Chondrocyte (in vitro differentiated cells): ENCODE results near the gene AMH. TPM values are rescaled to one million over a fixed set of nuclear protein-coding genes. Genes with fewer than 3 reads are reported as not detected.

ENCODE experiments used
- DNase-seq: peaks from one replicate; pipeline ENCODE4 v3.0.0; 2021; ENCODE audit warnings: mixed read lengths, low spot score
- H3K27ac Mint-ChIP-seq: one replicate; pipeline ENCODE4 v1.8.0; 2021; ENCODE audit warnings: mild to moderate bottlenecking, moderate library complexity, mixed read lengths; ENCODE audit not compliant: unreplicated experiment
- H3K27me3 Mint-ChIP-seq: 2 replicates; pipeline ENCODE4 v1.8.0; 2021; ENCODE audit warnings: low read depth, mixed read lengths
- H3K36me3 Mint-ChIP-seq: 2 replicates; pipeline ENCODE4 v1.8.0; 2021; ENCODE audit warnings: low read depth, mixed read lengths
- H3K4me1 Mint-ChIP-seq: 2 replicates; pipeline ENCODE4 v1.8.0; 2021; ENCODE audit warnings: low read depth, mild to moderate bottlenecking, mixed read lengths
- H3K4me3 Mint-ChIP-seq: one replicate; pipeline ENCODE4 v1.8.0; 2021; ENCODE audit warnings: mild to moderate bottlenecking, moderate library complexity, mixed read lengths; ENCODE audit not compliant: unreplicated experiment
- H3K9me3 Mint-ChIP-seq: 2 replicates; pipeline ENCODE4 v1.8.0; 2021; ENCODE audit warnings: low read depth, mixed read lengths
- total RNA-seq: library from RNA; stranded (reverse); gene quantifications from 3 replicates; pipeline ENCODE4 v1.2.1, GENCODE V29; 2021
- TF ChIP-seq, protein P1 (sequence below): fragments of 200-600 bp; sonication (generic); IDR thresholded peaks from 2 replicates; pipeline ENCODE4 v1.5.0; 2021; ENCODE audit warnings: antibody characterized with exemption, mild to moderate bottlenecking, moderate library complexity

AMH gene
- total RNA-seq, 1 donor from 2014 or later: 10.8 TPM

- H3K4me1 Mint-ChIP-seq: peaks cover 19% of the 10 kb centered on the region
- no peak for DNase-seq
Observed at GRCh38 chr19:2207008-2207407, 42.1 kb upstream of the AMH start.

DNA sequence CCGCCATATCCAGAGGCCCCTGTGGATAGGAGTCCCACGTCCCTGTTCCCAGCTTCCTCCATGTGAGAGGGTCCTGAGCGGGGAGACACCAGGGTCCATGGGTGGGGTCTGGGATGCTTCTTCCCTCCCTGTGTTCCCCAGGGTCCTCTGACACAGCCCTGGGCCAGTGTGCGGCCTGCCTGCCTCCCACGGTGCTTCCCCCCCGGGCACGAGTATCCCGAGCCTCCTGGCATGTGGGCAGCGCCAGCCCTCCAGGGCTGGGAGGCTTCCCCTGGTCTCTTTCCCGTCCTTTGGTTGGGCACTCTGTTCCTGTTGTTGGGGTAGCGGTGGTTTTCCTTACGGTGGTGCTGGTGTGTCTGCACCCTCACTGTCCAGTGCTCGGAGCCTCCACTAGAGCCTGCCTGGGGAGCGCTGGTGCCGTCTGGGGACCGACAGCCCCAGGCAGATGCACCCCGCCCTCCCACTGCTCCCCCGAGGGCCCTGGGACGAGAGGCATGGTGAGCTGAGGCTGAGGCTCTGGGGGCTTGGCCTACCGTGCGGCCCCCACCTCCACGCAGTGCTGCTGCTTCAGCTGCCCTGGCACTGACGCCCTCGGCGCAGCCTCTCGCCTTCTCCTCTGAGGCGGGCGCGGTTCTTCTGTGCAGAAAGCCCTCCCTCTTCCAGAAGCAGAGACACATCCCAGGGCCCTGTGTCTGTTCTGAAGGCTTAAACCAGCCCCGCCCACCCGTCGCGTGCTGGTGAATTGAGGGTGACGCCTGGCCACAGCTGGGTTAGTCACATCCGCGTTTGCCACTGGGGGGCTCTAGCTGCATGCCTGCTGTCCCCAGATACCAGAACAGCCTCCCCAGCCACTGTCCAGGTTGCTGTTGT, 40.9 kb upstream of the AMH start:
- Mint-ChIP-seq H3K9me3 (no peaks in the 10 kb centered on the region), H3K36me3 (peaks cover 10% of the 10 kb centered on the region), H3K27me3 (no peaks in the 10 kb centered on the region), H3K27ac (peak overlapping the region; percentile 65), H3K4me1 (peaks cover 19% of the 10 kb centered on the region), H3K4me3 (no peak overlapping the region)
- DNase-seq: no peak
- TF ChIP-seq, protein P1, sequence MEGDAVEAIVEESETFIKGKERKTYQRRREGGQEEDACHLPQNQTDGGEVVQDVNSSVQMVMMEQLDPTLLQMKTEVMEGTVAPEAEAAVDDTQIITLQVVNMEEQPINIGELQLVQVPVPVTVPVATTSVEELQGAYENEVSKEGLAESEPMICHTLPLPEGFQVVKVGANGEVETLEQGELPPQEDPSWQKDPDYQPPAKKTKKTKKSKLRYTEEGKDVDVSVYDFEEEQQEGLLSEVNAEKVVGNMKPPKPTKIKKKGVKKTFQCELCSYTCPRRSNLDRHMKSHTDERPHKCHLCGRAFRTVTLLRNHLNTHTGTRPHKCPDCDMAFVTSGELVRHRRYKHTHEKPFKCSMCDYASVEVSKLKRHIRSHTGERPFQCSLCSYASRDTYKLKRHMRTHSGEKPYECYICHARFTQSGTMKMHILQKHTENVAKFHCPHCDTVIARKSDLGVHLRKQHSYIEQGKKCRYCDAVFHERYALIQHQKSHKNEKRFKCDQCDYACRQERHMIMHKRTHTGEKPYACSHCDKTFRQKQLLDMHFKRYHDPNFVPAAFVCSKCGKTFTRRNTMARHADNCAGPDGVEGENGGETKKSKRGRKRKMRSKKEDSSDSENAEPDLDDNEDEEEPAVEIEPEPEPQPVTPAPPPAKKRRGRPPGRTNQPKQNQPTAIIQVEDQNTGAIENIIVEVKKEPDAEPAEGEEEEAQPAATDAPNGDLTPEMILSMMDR: peak; percentile 71

More at GRCh38 chr19:2207008-2207407, 42.1 kb upstream of the AMH start:
- no peak overlapping the region for H3K27ac Mint-ChIP-seq
- no peaks in the 10 kb centered on the region for H3K9me3 Mint-ChIP-seq
- TF ChIP-seq, protein P1: no peak
- H3K27me3 Mint-ChIP-seq: no peaks in the 10 kb centered on the region
- no peak overlapping the region for H3K4me3 Mint-ChIP-seq
- H3K36me3 Mint-ChIP-seq: peaks cover 10% of the 10 kb centered on the region

- Mint-ChIP-seq H3K4me3 (no peak overlapping the region), H3K36me3 (peaks cover 12% of the 10 kb centered on the region), H3K9me3 (no peaks in the 10 kb centered on the region), H3K27me3 (no peaks in the 10 kb centered on the region), H3K27ac (peak overlapping the region; percentile 51), H3K4me1 (peaks cover 19% of the 10 kb centered on the region)
- no peak for DNase-seq
- TF ChIP-seq, protein P1: peak; percentile 38
Observed at GRCh38 chr19:2208975-2209374, 40.1 kb upstream of the AMH start.

DNA sequence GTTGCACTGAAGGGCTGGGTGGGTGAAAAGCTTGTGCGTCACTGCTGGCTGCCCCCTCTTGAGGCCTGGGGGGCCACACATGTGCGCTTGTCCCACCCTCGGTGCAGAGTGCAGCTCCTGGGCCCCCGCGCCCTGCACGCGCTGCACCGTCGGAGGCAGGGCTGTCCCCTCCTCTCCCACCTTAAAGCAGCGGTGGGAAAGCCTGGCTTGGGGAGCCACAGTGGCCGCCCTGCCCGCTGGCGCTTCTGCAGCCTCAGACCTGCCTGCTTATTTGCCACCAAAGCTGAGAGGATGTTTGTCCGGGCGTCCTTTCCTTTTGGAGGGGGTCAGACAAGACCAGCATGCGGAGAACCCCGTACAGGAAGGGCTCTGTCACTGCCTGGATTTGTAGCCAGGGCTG, 39.7 kb upstream of the AMH start:
- H3K27ac Mint-ChIP-seq: no peak overlapping the region
- no peaks in the 10 kb centered on the region for H3K27me3 Mint-ChIP-seq
- H3K4me1 Mint-ChIP-seq: peaks cover 19% of the 10 kb centered on the region
- H3K9me3 Mint-ChIP-seq: no peaks in the 10 kb centered on the region
- TF ChIP-seq, protein P1: no peak
- H3K4me3 Mint-ChIP-seq: no peak overlapping the region
- no peak for DNase-seq
- H3K36me3 Mint-ChIP-seq: peaks cover 9% of the 10 kb centered on the region

- Mint-ChIP-seq H3K27ac (no peak overlapping the region), H3K9me3 (no peaks in the 10 kb centered on the region), H3K4me3 (no peak overlapping the region), H3K36me3 (peaks cover 11% of the 10 kb centered on the region), H3K4me1 (peaks cover 18% of the 10 kb centered on the region), H3K27me3 (no peaks in the 10 kb centered on the region)
- TF ChIP-seq, protein P1: no peak
- no peak for DNase-seq
Observed at GRCh38 chr19:2210206-2210605, 38.9 kb upstream of the AMH start.
